Right cardiac atrium (tissue), 5 donors: ENCODE data around the gene RRAD. TPM values are rescaled to one million over a fixed set of nuclear protein-coding genes. Genes with fewer than 3 reads are reported as not detected.
A peak's percentile ranks its signal among the peaks of the same experiment; 100 is the strongest.

Source experiments
- ATAC-seq, 2 donors: fragments of 200-7000 bp; cut with Tn5 transposase; one replicate each; pipeline versions ENCODE4 v1.8.0 to v1.9.1; 2020; ENCODE audit warnings: moderate library complexity in 2 of 2, mild to moderate bottlenecking in 1 of 2
- DNase-seq, 3 donors: peaks; one replicate each; pipeline ENCODE4 v3.0.0-alpha.2; 2020
- H3K27ac ChIP-seq: one replicate; pipeline ENCODE4 v1.5.1; 2013; ENCODE audit warnings: mild to moderate bottlenecking, low read length, control low read depth, moderate library complexity
- H3K27me3 ChIP-seq: one replicate; pipeline ENCODE4 v1.6.1; 2013; ENCODE audit not compliant: control insufficient read depth, insufficient read depth
- H3K4me1 ChIP-seq: one replicate; pipeline ENCODE4 v1.6.1; 2013; ENCODE audit warnings: low read length; ENCODE audit not compliant: control insufficient read depth, insufficient read depth
- H3K4me3 ChIP-seq: one replicate; pipeline ENCODE4 v1.5.1; 2013; ENCODE audit warnings: low read length, control low read depth
- H3K9me3 ChIP-seq: one replicate; pipeline ENCODE4 v1.6.1; 2013; ENCODE audit warnings: low read length; ENCODE audit not compliant: control insufficient read depth
- WGBS: extraction: QIAGEN DNeasy Blood & Tissue Kit; methylation state at CpG from one replicate; pipeline ENCODE4 v1.1.7; 2013; 5-methylcytosine and 5-hydroxymethylcytosine counted together
- intact Hi-C, 4 donors: fragments of 100-400 bp; cut with DNase I; formaldehyde crosslinking; loops; one replicate each; pipeline versions ENCODE4 v1.11.0 to v1.14.0; 2022 to 2023
- polyA plus RNA-seq: library from polyadenylated mRNA; stranded (reverse); fragments of 200-250 nt; gene quantifications from one replicate; pipeline ENCODE4 v1.2.3, GENCODE V29; 2013
- total RNA-seq, 4 donors: library from RNA; stranded (reverse); fragmentation: NEBNext Ultra II Directional; extraction: Animal tissue kit (Norgen Biotek cat#: 25700); gene quantifications; one replicate each; pipeline ENCODE4 v1.2.1, GENCODE V29; 2021
- donor health status: healthy with polysubstance abuse.
- donor health status: DM: no; HTN: yes; CAD: no.
- donor health status: DM: no; HTN: no; CAD: no.
- donor health status: DM: no; HTN: yes; CAD: no; lungs with severe emphysema.
- donor health status: DM: yes; HTN: yes; CAD: no.

RRAD gene
- total and polyA plus RNA-seq, 5 donors: 135 to 375 (median 143) TPM

- intact Hi-C loops: no loop called here
- no peak for ATAC-seq
Observed at GRCh38 chr16:66916518-66916917, 8.8 kb downstream of the RRAD start.

GRCh38 chr16:66915041-66915440 is 10.3 kb downstream of the RRAD start:
- Histone ChIP-seq H3K27ac (no peak overlapping the region), H3K4me1 (peaks cover 3% of the 10 kb centered on the region), H3K27me3 (no peaks in the 10 kb centered on the region), H3K9me3 (no peaks in the 10 kb centered on the region), H3K4me3 (no peak overlapping the region)
- DNase-seq (peak in 1 of 3 donors; percentile 32), ATAC-seq (no peak)
- WGBS: 61% methylated on average over 7 of the region's 7 CpGs
- intact Hi-C loops: no loop called here

More at GRCh38 chr16:66916518-66916917, 8.8 kb downstream of the RRAD start:
- Histone ChIP-seq H3K9me3 (no peaks in the 10 kb centered on the region), H3K4me1 (peaks cover 3% of the 10 kb centered on the region), H3K27ac (no peak overlapping the region), H3K27me3 (no peaks in the 10 kb centered on the region), H3K4me3 (no peak overlapping the region)
- 87% methylated on average over 6 of the region's 6 CpGs for WGBS
- DNase-seq: no peak

GRCh38 chr16:66914541-66914940 is 10.8 kb downstream of the RRAD start:
- intact Hi-C loops: no loop called here
- Histone ChIP-seq H3K27me3 (no peaks in the 10 kb centered on the region), H3K9me3 (no peaks in the 10 kb centered on the region), H3K4me3 (no peak overlapping the region), H3K4me1 (no peaks in the 10 kb centered on the region), H3K27ac (no peak overlapping the region)
- 93% methylated on average over 7 of the region's 7 CpGs for WGBS
- ATAC-seq (no peak), DNase-seq (no peak)

GRCh38 chr16:66913711-66914110 is 11.6 kb downstream of the RRAD start:
- no peak overlapping the region for H3K27ac ChIP-seq
- peak in 1 of 3 donors; percentile 32 for DNase-seq

DNA sequence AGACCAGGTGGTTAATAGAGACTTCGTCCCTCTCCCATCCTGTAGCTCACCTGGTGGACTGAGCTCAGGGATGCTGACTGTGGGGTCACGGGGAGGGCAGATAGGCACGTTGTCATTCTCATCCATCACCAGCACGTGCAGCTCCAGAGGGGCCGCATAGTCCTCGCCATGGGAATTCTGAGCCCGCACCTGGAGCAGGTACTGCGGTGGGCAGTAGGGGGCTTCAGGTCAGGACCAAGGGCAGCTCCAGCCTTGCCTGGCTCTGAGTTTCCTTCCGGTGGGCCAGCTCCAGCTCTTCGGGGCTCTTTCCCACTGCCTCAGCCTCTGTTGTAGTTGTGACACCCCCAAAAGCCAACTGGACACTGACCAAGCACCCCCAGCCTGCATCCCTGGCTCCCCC is 12.3 kb downstream of the RRAD start:
- WGBS: 47% methylated on average over 10 of the region's 10 CpGs
- intact Hi-C loops: no loop called here
- DNase-seq (peak in 1 of 3 donors; percentile 21), ATAC-seq (no peak)
- no peaks in the 10 kb centered on the region for H3K4me1 ChIP-seq
- no peaks in the 10 kb centered on the region for H3K27me3 ChIP-seq
- H3K27ac ChIP-seq: no peak overlapping the region
- H3K9me3 ChIP-seq: no peaks in the 10 kb centered on the region
- no peak overlapping the region for H3K4me3 ChIP-seq

More at GRCh38 chr16:66913711-66914110, 11.6 kb downstream of the RRAD start:
- Histone ChIP-seq H3K9me3 (no peaks in the 10 kb centered on the region), H3K4me3 (no peak overlapping the region), H3K4me1 (no peaks in the 10 kb centered on the region), H3K27me3 (no peaks in the 10 kb centered on the region)
- ATAC-seq: no peak
- intact Hi-C loops: no loop called here
- WGBS: 65% methylated on average over 4 of the region's 4 CpGs

DNA sequence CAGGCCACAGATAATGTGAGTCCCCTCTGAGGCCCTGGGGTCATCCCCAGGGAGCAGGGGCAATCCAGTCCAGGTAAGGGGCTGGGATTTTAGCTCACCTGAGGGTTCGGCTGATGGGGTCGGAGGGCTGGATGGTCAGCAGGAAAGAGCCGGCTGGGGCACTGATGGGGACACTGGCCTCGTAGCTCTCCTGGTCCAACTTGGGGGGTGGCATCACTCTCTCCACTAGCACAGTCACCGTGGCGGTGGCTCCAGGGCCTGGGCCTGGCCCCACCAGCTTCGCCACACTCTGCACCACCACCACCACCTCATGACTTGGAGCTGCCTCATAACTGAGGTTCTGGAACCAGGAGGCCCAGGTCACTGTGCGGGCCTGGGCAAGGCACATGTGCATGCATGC is 13.5 kb downstream of the RRAD start:
- intact Hi-C loops: no loop called here
- DNase-seq (peak in 1 of 3 donors; percentile 32), ATAC-seq (no peak)
- Histone ChIP-seq H3K27ac (no peak overlapping the region), H3K27me3 (no peaks in the 10 kb centered on the region), H3K9me3 (no peaks in the 10 kb centered on the region), H3K4me1 (no peaks in the 10 kb centered on the region), H3K4me3 (no peak overlapping the region)
- 95% methylated on average over 8 of the region's 8 CpGs for WGBS

DNA sequence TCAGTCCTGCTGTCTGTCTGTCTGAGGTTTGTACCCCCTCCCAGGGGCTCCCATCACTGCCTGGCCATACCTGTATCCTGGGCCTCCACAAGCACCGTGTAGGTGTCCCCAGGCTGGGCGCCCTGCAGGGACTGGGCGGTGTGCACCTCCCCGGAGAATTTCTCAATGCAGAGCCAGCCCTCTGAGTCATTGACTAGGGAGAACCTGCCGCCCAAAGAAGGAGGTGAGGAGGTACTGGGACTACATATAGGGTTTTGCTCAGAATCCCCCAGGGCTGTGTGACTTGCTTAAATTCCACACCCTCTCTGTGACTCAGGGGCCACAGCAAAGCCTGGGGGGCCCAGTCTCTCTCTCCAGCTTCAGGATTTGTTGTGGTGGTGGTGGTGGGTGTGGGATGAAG is 14.2 kb downstream of the RRAD start:
- no peak overlapping the region for H3K27ac ChIP-seq
- no peak for ATAC-seq
- H3K27me3 ChIP-seq: no peaks in the 10 kb centered on the region
- H3K4me1 ChIP-seq: no peaks in the 10 kb centered on the region
- no peak overlapping the region for H3K4me3 ChIP-seq
- H3K9me3 ChIP-seq: no peaks in the 10 kb centered on the region
- intact Hi-C loops: no loop called here
- peak in 1 of 3 donors; percentile 33 for DNase-seq
- 79% methylated on average over 5 of the region's 5 CpGs for WGBS

DNA sequence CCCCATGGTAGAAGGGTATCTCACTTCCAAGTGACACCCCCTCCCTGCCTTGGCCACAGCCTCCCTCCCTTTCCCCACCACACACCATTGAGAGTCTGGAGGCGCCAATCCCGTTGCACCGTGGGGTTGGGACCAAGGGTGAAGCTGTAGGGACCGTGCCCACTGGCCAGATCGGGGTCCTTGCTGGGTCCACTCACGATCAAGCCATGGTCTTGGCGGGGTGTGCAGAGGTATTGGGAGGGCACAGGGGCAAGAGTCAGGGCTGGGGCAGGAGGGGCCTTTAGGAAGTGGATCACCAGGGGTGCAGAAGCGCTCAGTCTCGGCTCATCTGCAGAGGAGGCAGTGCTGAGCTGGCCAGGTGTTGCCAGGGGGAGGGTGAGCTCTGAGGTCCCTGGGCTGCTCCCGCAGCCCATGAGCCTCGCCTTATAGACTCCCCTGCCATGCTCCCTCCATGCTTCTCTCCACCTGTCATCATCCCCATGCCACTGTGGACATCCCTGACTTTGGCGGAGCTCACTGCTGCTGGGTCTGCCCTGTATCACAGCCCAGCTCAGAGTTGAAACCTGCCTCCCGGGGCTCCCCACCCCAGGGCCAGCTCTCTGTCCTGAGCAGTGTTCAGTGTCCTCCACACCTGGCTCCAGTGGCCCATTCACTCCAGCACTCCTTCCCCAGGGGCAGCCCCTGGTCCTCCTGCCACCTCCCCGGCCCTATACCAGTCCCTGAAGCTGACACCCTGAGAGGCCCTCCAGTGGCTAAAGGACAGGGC is 15.0 kb downstream of the RRAD start:
- intact Hi-C loops: no loop called here
- H3K4me3 ChIP-seq: no peak overlapping the region
- no peak overlapping the region for H3K27ac ChIP-seq
- H3K27me3 ChIP-seq: no peaks in the 10 kb centered on the region
- ATAC-seq (no peak), DNase-seq (peak in 1 of 3 donors; percentile 43)
- WGBS: 75% methylated on average over 14 of the region's 14 CpGs
- no peaks in the 10 kb centered on the region for H3K9me3 ChIP-seq
- peaks cover 1% of the 10 kb centered on the region for H3K4me1 ChIP-seq

GRCh38 chr16:66908762-66909559 is 16.4 kb downstream of the RRAD start:
- Histone ChIP-seq H3K4me3 (no peak overlapping the region), H3K27me3 (no peaks in the 10 kb centered on the region), H3K27ac (no peak overlapping the region), H3K4me1 (peaks cover 1% of the 10 kb centered on the region), H3K9me3 (no peaks in the 10 kb centered on the region)
- intact Hi-C loops: no loop called here
- ATAC-seq (no peak), DNase-seq (peak in 1 of 3 donors; percentile 26)
- 90% methylated on average over 14 of the region's 14 CpGs for WGBS

DNA sequence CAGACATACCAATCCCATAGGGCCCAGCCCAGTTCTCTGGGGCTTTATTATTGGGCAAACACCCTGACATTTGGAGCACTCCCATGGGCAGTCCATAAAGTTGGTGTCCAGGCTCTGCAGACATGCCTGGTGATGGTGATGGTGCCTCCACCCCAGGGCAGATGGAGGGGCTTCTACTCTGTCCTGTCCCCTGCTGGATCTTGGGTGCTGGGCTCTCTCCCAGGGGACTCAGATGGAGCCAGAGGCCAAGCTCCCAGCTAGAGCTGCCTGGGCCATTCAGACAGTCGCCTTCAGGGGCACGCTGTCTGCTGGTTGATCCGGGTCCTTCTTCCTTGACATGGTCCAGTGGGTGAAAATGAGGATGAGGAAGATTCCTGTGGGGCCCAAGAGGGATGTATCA is 17.2 kb downstream of the RRAD start:
- no peaks in the 10 kb centered on the region for H3K9me3 ChIP-seq
- ATAC-seq (no peak), DNase-seq (peak in 1 of 3 donors; percentile 49)
- H3K27me3 ChIP-seq: no peaks in the 10 kb centered on the region
- 92% methylated on average over 3 of the region's 3 CpGs for WGBS
- peaks cover 1% of the 10 kb centered on the region for H3K4me1 ChIP-seq
- no peak overlapping the region for H3K27ac ChIP-seq
- no peak overlapping the region for H3K4me3 ChIP-seq
- intact Hi-C loops: no loop called here
